ENCODE measurements around the gene CLDN1.

GRCh38 chr3:190291994-190292584 is 30.2 kb downstream of the CLDN1 start:
- TF ChIP-seq SMC3 (conservative IDR thresholded peaks at IDR 0.05; ENCODE audit: poor library complexity) (no peak), TAF1 (IDR thresholded peaks at IDR 0.05; ENCODE audit: low read depth) (no peak)
